Kidney capillary endothelial cell (primary cell): ENCODE measurements around the gene PHLDA2.
A peak's percentile ranks its signal among the peaks of the same experiment; 100 is the strongest.
"Not testable (repeated sequence)": the region's sequence is repeated elsewhere in the genome, so short reads cannot be mapped to it uniquely, and the experiment has no call there.

Source experiments
- DNase-seq: peaks from one replicate; pipeline ENCODE4 v3.0.0-alpha.2; 2018; ENCODE audit warnings: low spot score

The PHLDA2 gene

DNA sequence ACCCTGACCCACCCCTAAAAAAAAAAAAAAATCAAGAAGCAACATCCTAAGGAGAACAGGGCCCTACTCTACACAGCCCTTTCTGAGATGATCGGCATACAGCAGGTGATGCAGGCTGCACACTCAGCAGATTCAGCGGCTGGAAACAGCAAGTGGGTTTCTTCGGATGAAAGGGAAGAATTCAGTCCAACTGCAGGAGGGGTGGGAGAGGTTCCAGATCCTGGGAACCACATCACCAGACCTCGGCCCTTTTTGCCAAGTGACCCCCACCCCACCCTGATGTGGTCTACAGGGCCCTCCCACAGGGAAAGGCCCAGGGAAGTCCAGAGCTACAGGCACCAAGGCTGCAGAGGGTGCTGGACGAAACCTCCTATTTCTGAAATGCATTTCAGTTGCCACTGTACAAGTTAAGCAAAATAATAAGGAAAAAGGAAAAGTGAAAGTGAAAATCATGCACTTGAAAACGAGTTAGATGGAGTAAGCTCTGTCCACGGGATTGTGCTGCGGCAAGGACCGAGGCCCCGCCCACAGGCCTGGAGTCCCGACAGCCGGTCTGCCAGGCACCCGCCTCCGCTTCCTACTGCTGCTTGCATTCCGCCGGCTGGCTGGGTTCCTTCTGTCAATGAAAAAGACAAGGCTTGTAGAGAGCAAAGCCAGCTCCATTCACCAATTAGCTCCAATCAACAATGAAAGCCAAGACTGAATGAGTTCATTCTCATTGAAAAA lies 16.0 kb upstream of the PHLDA2 start:
- DNase-seq: peak; percentile 76

DNA sequence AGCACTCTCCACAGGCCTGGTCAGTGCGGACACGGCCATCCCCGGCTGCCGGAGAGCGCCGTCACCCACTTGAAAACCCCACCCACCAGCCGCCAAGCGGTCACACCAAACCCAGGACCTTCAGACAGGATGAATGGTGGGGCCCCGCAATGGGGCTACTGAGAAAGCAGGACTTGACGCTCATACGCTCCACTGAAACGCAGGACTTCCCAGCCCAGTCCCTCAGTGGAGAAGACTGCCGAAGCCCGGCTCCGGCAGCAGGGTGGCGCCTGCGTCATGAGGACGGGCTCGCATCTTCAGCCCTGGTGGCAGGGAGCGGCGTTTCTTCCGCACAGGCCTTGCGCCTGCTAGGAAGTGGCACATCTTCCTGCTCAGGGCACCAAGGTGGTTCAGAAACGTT lies 15.3 kb upstream of the PHLDA2 start:
- DNase-seq: no peak

DNA sequence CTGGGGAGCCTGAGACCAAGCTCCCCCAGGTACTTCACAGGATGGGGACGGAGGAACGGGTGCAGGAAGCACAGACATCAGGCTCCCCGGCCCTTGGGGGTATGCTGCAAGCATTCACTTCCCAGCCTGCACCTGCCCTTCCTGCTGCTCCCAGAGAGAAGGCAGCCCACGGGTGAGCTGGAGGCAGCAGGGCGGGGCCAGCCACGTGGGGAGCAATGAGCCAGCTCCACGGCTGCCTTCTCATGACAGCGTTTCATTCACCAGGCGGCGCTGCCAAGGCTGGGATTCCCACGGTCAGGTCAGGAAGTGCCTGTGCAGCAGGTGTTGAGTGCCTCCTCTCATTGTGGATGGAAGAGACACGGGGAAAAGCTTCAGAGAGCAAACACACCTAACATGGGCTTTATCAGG lies 14.5 kb upstream of the PHLDA2 start:
- no peak for DNase-seq

DNA sequence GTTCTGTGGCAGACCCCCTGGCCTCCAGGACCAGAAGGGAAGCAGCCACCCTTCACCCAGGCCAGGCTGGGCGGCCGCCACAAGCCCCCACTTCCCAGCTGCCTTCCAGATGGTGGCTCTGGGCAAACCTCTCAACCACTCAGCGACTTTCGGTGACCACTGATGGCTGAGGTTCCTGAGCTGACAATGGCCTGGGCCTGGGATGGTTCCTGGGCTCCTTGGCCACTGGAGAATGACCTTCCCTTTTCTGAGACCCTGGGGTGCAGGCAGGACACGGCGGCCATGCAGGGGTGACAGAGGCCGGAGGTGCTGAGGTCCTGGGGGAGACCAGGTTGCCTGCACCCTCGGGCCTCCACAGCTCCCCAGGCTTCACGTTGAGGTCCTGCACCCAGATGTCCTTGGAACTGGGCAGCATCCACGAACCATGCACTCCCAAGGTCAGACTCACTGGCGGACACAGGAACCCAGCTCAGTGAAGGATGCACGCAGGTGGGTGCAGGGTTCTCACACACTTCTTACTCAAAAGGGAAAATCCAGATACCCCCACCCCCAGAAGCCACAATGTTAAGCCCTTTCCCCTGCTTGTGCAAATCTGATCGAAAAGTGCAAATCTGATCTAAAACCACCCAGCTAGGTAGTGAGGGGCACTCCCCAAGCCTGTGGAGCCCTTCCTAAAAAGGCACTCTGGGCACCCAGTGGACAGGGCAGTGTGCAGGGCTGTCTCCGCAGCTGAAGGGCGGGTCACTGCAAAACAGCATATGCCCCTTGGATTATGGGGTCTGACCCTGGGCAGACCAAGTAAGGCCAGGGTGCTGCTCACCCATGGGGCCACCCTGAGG lies 13.9 kb upstream of the PHLDA2 start:
- no peak for DNase-seq

DNA sequence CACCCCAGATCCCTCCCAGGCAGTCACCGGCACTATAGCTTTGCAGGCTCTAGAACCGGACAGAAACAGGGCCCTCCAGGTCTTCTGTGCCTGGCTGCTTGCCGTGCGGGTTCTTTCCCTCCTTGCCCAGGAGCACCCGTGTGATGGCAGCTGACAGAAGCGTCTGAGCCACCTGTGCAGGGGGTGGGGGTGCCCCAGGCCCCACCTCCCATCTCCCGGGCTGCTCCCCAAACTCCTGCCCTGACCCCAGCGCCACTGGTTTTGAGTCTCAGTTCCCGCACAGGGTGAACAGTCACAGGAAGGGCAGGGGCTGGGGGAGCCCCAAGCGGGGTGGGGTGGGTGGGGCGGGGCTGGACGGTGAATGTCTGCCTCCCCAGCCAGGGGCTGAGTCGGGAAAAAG lies 13.2 kb upstream of the PHLDA2 start:
- no peak for DNase-seq

DNA sequence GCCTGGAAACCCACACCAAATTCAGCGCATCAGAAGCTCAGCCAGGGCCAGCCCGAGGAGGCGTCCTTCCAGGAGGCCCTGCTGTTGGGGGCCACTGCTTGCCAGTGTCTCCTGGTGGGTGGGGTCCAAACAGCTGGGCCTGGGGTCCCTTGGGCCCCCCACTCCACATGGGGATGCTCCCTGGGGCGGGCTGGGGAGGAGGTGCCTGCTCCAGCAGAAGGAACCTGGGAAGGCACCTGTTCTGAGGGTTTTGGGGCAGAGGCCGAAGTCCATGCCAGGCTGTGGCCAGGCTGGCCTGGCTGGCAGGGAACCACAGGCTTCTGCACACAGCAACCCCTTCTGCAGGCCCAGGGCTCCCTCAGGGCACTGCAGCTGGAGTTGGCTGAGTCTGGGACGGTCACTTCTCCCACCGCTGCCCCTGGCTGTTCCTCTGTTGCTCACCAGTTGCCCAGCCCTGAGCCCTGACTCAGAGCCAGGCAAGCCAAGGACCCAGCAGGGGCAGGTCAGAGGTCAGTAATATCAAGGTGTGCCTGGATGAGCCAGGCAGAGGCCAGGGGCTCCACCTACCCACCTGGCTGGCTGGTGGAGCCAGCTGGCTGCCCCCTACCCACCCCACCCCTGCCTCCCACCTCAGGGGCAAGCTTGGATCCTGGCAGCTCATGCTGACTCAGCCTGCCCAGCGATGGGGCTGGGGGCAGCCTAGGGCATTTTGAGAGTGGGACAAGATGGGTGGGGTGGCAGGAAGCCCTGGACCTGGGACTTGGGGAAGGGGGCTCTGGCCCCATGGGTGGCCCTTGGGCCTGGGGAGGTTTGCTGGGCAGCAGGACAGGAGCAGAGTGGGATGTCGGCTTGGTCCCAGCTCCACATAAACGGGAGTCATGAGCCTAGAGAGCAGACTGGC lies 12.0 kb upstream of the PHLDA2 start:
- no peak for DNase-seq

DNA sequence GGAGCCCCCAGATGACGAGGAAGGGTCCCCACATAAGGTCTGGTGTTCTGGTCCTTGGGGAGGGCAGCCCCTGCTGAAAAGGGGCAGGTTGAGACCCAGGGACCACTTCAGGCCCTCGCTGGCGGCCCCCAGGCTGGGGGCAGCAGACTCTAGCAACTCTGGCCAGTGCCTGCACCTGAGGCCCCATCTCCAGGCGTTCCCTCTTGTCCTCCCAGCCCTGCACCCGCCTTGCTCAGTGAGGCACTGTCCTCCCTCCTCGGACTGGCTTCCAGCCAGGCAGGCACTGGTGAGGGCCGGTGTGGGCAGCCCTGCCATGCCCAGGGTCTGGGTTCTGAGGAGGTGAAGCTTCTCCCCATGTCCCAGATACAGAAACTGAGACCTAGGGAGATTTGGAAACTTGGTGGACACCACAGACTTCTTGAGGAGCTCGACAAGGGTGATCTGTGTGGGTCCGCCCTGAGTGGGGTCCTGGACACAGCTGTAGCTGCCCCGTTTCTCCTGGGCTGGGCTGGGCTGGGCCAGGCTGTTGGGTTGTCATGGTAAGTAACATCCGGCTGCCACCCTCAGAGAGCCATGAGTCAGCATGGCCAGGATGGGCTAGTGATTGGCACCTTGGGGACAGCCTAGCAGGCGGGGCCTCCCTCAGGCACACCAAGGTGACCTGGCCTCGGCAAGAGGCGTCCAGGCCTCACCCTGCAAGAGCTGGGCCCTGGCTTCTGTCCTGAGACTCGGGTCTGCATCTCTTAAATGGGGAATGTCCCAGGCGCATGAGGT lies 11.1 kb upstream of the PHLDA2 start:
- no peak for DNase-seq

DNA sequence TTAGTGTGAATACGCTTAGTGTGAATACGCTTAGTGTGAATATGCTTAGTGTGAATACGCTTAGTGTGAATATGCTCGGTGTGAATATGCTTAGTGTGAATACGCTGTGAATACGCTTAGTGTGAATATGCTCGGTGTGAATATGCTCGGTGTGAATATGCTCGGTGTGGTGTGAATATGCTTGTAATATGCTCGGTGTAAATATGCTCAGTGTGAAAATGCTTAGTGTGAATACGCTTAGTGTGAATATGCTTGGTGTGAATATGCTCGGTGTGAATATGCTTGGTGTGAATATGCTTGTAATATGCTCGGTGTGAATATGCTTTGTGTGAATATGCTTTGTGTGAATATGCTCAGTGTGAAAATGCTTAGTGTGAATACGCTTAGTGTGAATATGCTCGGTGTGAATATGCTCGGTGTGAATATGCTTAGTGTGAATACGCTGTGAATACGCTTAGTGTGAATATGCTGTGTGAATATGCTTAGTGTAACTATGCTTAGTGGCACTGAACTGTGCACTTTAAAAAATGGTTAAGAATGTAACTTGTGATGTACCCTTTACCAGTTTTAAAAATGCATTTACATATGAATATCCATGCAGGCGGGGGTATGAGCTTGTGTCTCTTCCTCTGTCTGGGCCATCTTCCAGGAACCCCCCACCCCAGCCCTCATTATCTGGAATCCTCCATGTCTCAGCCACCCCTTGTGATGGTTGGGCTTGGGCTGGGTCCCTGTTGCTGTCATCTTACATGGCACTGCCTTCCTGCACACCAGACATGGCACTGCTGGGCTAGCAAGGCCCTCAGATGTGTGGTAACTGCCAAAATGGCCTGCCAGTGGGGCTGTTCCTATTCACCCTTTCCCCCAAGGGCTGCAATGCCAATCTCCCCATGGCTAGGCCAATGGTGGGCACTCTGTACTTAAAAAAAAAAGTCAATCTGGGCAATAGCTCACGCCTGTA lies 9.5 kb upstream of the PHLDA2 start:
- not testable (repeated sequence) for DNase-seq

DNA sequence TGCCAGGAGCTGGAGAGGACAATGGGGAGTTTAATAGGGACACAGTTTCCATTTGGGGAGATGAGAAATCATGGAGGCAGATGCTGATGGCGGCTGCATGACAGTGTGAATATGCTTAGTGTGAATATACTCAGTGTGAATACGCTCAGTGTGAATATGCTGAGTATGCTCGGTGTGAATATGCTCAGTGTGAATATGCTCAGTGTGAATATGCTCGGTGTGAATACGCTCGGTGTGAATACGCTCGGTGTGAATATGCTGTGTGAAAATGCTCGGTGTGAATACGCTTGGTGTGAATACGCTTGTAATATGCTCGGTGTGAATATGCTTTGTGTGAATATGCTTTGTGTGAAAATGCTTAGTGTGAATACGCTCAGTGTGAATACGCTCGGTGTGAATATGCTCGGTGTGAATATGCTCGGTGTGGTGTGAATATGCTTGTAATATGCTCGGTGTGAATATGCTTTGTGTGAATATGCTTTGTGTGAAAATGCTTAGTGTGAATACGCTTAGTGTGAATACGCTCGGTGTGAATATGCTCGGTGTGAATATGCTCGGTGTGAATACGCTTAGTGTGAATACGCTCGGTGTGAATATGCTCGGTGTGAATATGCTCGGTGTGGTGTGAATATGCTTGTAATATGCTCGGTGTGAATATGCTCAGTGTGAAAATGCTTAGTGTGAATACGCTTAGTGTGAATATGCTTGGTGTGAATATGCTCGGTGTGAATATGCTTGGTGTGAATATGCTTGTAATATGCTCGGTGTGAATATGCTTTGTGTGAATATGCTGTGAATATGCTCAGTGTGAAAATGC lies 8.6 kb upstream of the PHLDA2 start:
- not testable (repeated sequence) for DNase-seq

DNA sequence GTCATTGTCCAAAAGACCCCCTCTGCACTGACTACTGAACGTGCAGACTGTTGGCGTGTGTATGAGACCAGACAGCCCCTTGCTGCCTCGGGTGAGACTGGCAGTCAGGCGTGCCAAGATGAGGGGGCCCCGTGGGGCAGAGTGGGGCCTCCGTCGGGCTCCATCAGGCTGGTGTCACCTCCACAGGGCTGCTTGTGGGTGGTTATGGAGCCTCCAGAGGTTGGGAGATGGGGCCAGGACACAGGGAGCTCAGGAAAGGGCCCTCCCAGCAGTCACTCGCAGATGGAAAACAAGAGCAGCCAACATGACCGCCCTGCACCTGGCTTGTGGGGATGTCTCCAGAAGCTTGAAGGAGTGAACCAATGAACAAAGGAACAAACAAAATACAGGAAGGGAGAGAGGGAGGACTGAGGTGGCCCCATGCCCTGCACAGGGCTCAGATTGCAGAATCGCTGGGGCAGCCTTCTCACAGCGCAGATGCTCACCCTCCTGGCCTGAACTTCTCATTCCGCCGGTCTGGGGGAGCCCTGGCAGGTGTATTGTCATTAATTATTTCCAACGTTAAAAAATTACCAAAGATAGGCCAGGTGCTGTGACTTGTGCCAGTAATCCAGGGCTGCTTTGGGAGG lies 5.5 kb upstream of the PHLDA2 start:
- no peak for DNase-seq

DNA sequence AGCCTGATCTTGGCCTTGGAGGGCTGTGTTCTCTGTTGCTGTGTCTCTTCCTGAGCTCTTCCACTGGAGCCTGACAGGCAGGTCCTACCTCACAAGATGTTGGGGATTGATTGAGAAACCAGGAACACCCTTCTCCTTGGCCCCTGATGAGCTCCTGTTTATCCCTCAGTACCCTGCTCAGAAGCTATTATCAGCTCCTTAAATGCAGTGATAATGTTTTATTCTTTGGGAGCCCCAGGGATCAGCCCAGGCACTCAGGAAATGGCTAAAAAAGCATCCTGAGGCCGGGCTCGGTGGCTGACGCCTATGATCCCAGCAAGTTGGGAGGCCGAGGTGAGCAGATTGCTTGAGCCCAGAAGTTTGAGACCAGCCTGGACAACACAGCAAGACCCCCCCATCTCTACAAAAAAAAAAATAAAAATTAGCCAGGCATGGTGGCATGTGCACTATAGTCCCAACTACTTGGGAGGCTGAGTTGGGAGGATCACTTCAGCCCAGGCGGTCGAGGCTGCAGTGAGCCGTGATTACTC lies 4.9 kb upstream of the PHLDA2 start:
- DNase-seq: no peak

DNA sequence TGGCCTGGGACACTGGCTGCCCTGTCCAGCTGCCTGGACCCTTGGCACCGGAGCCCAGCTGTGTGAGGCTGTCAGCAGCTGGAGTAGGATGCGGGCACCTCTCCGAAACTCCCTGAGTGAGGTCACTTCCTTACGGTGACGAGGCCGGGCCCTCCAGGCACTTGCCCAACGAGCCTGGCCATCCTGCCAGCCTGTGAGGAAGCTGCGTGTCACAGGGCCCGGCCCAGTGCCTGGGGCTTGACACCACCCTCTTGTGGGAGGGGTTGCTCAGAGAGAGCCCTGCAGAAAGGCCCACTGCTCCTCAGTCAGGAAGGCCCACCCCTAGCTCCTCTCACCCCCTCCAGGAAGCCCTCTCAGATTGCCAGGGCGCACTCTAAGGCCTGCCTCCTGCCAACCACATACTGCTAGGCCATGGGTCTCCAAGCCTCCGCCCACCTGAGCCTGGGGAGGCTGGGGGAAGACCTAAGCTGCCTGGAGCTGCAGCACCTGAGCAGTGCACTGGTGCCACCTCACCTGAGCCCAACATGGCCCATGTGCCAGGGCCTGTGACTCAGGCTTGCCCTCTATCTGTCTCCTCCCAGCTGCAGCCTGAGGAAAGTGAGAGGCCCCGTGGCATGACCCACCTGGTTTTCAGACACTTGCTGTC lies 4.3 kb upstream of the PHLDA2 start:
- DNase-seq: peak; percentile 86

DNA sequence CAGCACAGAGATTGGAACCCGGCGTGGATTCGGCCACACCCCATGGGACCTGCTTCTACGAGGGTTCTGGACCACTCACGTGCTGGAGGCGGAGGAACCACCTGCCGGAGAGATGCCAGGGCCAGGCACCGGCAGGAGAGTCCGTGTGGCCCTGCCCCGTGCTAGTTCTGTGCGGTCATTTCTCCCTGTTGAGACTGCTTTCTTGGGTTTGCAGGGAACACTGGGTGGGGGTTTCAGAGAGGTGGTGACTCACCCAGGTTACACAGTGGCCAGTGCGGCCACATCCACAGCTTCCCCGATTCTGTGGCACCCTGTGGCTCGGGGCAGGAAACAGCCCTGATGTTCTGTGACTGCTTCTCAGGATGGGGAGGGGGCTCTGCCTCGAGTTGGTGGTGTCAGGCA lies 3.6 kb upstream of the PHLDA2 start:
- peak; percentile 30 for DNase-seq

DNA sequence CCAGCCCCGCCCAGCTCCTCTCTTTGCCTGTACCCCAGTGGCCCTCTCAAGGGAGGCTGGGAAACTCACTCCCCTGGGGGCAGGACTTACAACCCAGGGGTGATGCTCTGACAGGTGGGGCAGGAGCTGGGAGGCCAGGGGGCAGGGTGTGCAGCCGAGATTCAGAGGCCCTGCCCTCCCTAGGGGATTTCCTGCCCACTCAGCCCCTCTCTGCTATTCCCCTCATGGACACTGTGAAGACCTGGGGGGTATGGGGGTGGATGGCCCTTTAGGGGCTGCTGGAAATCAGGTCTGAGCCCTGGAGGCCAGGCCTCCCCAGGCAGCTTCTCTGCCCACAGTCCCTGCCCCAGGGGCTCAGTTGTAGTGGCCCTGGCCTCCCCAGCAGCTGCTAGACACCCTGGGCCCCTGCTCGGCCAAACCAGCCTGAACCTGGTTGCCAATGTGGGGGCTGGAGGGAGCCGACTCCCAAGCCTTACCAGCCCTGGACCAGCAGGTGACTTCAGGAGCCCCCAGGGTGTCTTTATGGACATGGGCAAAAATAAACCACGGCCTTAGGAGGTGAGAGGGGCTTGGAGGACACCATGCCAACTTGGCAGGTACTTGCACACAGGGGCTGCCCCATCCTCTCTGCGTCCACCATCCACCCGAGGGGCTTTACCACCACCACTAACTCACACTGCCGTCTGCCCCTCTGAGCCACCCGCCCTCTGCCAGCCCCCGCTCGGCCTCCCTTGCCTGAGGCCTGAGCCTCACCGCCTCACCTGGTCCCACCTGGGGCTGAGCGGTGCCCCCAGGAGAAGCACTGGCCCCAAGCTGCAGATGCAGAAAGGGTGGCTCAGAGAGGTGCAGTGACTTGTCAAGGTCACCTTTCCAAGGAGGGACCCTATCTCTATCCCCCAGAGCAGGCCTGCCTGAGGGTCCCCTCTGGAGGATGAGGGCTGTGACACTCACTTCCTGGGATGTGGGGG lies 2.8 kb upstream of the PHLDA2 start:
- DNase-seq: no peak

DNA sequence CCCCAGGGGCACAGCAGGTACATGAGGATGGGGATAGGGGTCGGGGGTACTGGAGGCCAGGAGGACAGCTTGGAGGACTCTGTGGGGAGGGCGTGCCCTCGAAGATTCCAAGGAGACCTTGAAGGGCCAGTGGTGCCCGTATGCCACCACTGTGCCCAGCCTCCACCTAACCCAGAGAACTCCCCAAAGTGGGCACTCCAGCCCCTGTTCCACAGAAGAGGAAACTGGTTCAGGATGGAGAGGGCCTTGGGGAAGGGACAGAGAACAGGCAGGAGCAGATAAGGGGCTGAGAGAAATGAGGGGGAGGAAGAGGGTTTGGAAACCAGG lies 2.2 kb upstream of the PHLDA2 start:
- DNase-seq: no peak

DNA sequence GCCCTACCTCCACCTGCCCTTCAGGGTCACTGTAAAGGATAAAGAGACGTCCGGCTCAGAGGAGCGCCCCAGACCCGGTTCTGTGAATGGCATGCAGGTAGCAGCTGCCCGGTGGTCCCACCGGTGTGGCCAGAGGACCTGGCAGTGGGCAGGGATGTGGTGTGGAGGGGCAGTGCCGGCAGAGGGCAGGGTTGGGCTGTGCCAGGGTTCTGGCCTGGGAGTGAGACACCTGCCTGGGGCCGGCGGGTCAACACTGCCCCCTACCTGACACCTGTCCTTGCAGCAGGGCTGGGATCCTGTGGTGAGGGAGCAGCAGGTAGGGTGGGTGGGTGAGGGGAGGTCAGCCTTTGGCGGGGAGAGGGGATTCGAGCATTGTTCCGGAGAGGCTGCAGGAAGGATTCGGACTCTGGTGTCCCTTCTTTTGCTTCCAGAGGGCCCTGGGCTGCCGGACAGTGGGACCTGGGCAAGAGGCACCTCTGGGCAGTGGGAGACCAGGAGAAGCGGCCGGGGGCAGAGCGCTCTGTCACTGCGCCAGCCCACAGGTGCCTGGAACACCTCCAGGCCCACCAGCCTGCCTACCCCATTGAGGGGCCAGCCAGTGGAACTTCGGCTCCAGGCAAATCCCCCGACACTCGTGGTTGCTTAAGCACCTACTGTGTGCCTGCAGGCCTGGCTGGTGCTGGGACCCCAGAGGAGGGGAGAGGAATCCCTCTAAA lies 1.6 kb upstream of the PHLDA2 start:
- DNase-seq: peak; percentile 42
